GM12878 (cell line): ENCODE data around the gene R3HDM2. TPM values are rescaled to one million over a fixed set of nuclear protein-coding genes. Genes with fewer than 3 reads are reported as not detected.
"Not testable (repeated sequence)": the region's sequence is repeated elsewhere in the genome, so short reads cannot be mapped to it uniquely, and the experiment has no call there.

Experiments used
- ATAC-seq: fragments of 200-7000 bp; cut with Tn5 transposase; 3 replicates; pipeline ENCODE4 v1.9.1; 2020; ENCODE audit warnings: mild to moderate bottlenecking, moderate library complexity
- BruUV-seq: library from RNA; stranded (reverse); fragments of 400-500 nt; replicated peaks from 2 replicates; lab custom pipeline; 2021; lab: Mats Ljungman, UMichigan
- CTCF ChIA-PET: fragments of 300-600 bp; sonication (Branson Sonifier 250); formaldehyde crosslinking; extraction: SDS; loops from one replicate; lab custom pipeline; 2021; ENCODE audit warnings: inconsistent platforms; lab: Yijun Ruan, JAX
- POLR2A ChIA-PET: fragments of 350-600 bp; formaldehyde crosslinking; extraction: SDS; loops from one replicate; lab custom pipeline; 2021; ENCODE audit warnings: inconsistent platforms; lab: Charles Lee
- RAD21 ChIA-PET: fragments of 300-600 bp; sonication (Branson Sonifier 250); formaldehyde crosslinking; loops from one replicate; lab custom pipeline; 2023; ENCODE audit warnings: antibody characterized with exemption; ENCODE audit not compliant: unreplicated experiment; lab: Charles Lee
- SMC1A ChIA-PET: fragments of 300-600 bp; sonication (Branson Sonifier 250); formaldehyde crosslinking; loops from one replicate; lab custom pipeline; 2023; ENCODE audit not compliant: unreplicated experiment, uncharacterized antibody; lab: Charles Lee
- DNase-seq: peaks from one replicate; pipeline ENCODE4 v3.0.0-alpha.2; 2011; ENCODE audit warnings: low read depth, low spot score
- FAIRE-seq: peaks from 3 replicates; lab custom pipeline; 2011; peaks lifted over from hg19 to GRCh38; lab: Jason Lieb, UNC
- H2AFZ ChIP-seq: 2 replicates; pipeline ENCODE4 v1.6.0; 2011; ENCODE audit warnings: low read depth, low read length, control low read depth; ENCODE audit not compliant: control insufficient read depth
- H3K27ac ChIP-seq: 2 replicates; pipeline ENCODE4 v1.5.1; 2011; ENCODE audit warnings: control low read depth; ENCODE audit not compliant: control insufficient read depth, insufficient read depth
- H3K27me3 ChIP-seq, 2 experiments: replicated peaks in 1 of 2; 2 replicates each; pipeline versions ENCODE4 v1.6.0 to v1.6.1; 2011; ENCODE audit warnings: low read length in 1 of 2; ENCODE audit not compliant: control insufficient read depth in 2 of 2, insufficient read depth in 2 of 2
- H3K36me3 ChIP-seq, 2 experiments: 2 replicates each; pipeline ENCODE4 v1.5.1; 2011; ENCODE audit warnings: low read length in 1 of 2; ENCODE audit not compliant: control insufficient read depth in 2 of 2, insufficient read depth in 2 of 2
- H3K4me1 ChIP-seq: 2 replicates; pipeline ENCODE4 v1.6.1; 2011; ENCODE audit warnings: mild to moderate bottlenecking, low read length, moderate library complexity, mixed read lengths; ENCODE audit not compliant: control insufficient read depth, insufficient read depth
- H3K4me2 ChIP-seq: 2 replicates; pipeline ENCODE4 v1.6.0; 2011; ENCODE audit warnings: control low read depth; ENCODE audit not compliant: control insufficient read depth, insufficient read depth
- H3K4me3 ChIP-seq: fragments of 200-600 bp; sonication (generic); 2 replicates; pipeline ENCODE4 v1.5.1; 2016
- H3K79me2 ChIP-seq: 2 replicates; pipeline ENCODE4 v1.6.0; 2011; ENCODE audit warnings: low read length; ENCODE audit not compliant: control insufficient read depth, insufficient read depth
- H3K9ac ChIP-seq: 2 replicates; pipeline ENCODE4 v1.8.0; 2011; ENCODE audit warnings: low read length, control low read depth, mixed read lengths; ENCODE audit not compliant: control insufficient read depth, insufficient read depth
- H3K9me3 ChIP-seq: replicated peaks from 3 replicates; pipeline ENCODE4 v1.5.1; 2011; ENCODE audit warnings: mild to moderate bottlenecking, low read length; ENCODE audit not compliant: control insufficient read depth, insufficient read depth
- H4K20me1 ChIP-seq: 2 replicates; pipeline ENCODE4 v1.6.0; 2011; ENCODE audit not compliant: control insufficient read depth, insufficient read depth
- JUNB ChIP-seq: IDR thresholded peaks from 2 replicates; pipeline ENCODE4 v1.6.1; 2016; ENCODE audit warnings: antibody characterized with exemption, mild to moderate bottlenecking
- MEF2B ChIP-seq: fragments of 450-650 bp; IDR thresholded peaks from 2 replicates; pipeline ENCODE4 v1.6.1; 2018; ENCODE audit warnings: mild to moderate bottlenecking, moderate library complexity; ENCODE audit not compliant: partially characterized antibody, poor library complexity, severe bottlenecking
- MTA3 ChIP-seq: IDR thresholded peaks from 2 replicates; pipeline ENCODE4 v1.6.1; 2012; ENCODE audit warnings: low read length, inconsistent platforms, borderline replicate concordance
- POLR2A ChIP-seq: IDR thresholded peaks from 2 replicates; pipeline ENCODE4 v1.6.1; 2011; ENCODE audit warnings: low read depth, mild to moderate bottlenecking, low read length
- ZNF207 ChIP-seq: fragments of 450-650 bp; IDR thresholded peaks from 2 replicates; pipeline ENCODE4 v1.6.1; 2014; ENCODE audit warnings: antibody characterized with exemption, mild to moderate bottlenecking, borderline replicate concordance
- WGBS: methylation state at CpG from one replicate; pipeline ENCODE4 v1.1.6; 2016; ENCODE audit warnings: low lambda C conversion rate; ENCODE audit not compliant: insufficient replicate concordance, insufficient coverage; ENCODE audit errors: missing lambda C conversion rate; 5-methylcytosine and 5-hydroxymethylcytosine counted together
- in situ Hi-C: fragments of 300-500 bp; cut with MboI; formaldehyde crosslinking; loops from 9 replicates; pipeline ENCODE4 v1.14.3; 2018; ENCODE audit warnings: mixed read lengths
- intact Hi-C: fragments of 100-400 bp; cut with micrococcal nuclease; formaldehyde crosslinking; loops from one replicate; pipeline ENCODE4 v1.14.2; 2022; ENCODE audit not compliant: unreplicated experiment
- polyA plus RNA-seq, 11 experiments: library from polyadenylated mRNA; depleted of rRNA in 4 of 11; unstranded in 6 of 11; stranded (reverse) in 5 of 11; fragments of >200 nt; fragmentation: Nextera tagmentation in 4 of 11; fragmentation: Illumina TruSeq in 1 of 11; extraction: Ambion mirVana in 4 of 11; extraction: Trizol in 1 of 11; gene quantifications; 1 replicate in 1 of 11; 2 replicates in 10 of 11; pipeline versions ENCODE4 v1.2.1 to v1.2.3, GENCODE V29; 2011 to 2016; ENCODE audit warnings: inconsistent platforms in 2 of 11, missing spikeins in 2 of 11, low read depth in 1 of 11
- total RNA-seq, 4 experiments: library from RNA; depleted of rRNA in 3 of 4; stranded (reverse); fragments of >200 nt in 3 of 4; fragmentation: Illumina TruSeq in 1 of 4; extraction: Trizol in 1 of 4; gene quantifications; 2 replicates each; pipeline versions ENCODE4 v1.2.1 to v1.2.3, GENCODE V29; 2013 to 2021
- TF ChIP-seq, protein P1 (sequence below): IDR thresholded peaks from 2 replicates; pipeline ENCODE4 v1.6.1; 2012; ENCODE audit warnings: low read length, inconsistent platforms
- TF ChIP-seq, protein P2 (sequence below): IDR thresholded peaks from 2 replicates; pipeline ENCODE4 v1.6.1; 2012; ENCODE audit warnings: low read depth, low read length, improper control_type of control experiment

The R3HDM2 gene
- total and polyA plus RNA-seq, 10 of the 15 experiments (the other 5 are each of a cell fraction or from before 2014, with no cell fraction given) = 4.6 to 26.1 (median 11.2) TPM

DNA sequence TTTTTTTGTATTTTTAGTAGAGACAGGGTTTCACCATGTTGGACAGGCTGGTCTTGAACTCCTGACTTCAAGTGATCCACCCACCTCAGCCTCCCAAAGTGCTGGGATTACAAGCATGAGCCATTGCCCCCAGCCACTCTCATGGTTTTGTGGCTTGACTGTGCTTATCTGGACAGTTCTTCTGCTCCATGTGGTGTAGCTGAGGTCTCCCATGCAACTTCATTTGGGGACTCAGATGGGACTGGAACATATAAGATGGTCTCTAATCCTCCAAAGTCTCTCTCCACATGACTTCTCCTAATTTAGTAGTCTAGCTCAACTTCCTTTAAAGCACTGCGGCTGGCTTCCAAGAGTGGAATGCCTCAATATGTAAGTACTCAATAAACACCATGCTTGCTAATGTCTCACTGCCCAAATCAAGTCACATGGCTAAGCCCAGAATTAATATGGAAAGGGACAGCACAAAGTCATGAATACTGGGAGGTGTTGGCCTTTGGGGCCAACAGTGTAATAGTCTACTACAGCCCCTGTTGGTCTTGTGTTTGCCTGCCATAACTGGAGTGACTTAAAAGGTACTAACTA, 11.1 kb upstream of the R3HDM2 start (continued):
- TF ChIP-seq, protein P1, sequence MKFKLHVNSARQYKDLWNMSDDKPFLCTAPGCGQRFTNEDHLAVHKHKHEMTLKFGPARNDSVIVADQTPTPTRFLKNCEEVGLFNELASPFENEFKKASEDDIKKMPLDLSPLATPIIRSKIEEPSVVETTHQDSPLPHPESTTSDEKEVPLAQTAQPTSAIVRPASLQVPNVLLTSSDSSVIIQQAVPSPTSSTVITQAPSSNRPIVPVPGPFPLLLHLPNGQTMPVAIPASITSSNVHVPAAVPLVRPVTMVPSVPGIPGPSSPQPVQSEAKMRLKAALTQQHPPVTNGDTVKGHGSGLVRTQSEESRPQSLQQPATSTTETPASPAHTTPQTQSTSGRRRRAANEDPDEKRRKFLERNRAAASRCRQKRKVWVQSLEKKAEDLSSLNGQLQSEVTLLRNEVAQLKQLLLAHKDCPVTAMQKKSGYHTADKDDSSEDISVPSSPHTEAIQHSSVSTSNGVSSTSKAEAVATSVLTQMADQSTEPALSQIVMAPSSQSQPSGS = no peak
- no peak for TF ChIP-seq MEF2B
- TF ChIP-seq POLR2A = no peak
- TF ChIP-seq, protein P2, sequence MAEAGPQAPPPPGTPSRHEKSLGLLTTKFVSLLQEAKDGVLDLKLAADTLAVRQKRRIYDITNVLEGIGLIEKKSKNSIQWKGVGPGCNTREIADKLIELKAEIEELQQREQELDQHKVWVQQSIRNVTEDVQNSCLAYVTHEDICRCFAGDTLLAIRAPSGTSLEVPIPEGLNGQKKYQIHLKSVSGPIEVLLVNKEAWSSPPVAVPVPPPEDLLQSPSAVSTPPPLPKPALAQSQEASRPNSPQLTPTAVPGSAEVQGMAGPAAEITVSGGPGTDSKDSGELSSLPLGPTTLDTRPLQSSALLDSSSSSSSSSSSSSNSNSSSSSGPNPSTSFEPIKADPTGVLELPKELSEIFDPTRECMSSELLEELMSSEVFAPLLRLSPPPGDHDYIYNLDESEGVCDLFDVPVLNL = no peak
- no peak for TF ChIP-seq JUNB
- no peak for TF ChIP-seq ZNF207
- TF ChIP-seq MTA3 = no peak

DNA sequence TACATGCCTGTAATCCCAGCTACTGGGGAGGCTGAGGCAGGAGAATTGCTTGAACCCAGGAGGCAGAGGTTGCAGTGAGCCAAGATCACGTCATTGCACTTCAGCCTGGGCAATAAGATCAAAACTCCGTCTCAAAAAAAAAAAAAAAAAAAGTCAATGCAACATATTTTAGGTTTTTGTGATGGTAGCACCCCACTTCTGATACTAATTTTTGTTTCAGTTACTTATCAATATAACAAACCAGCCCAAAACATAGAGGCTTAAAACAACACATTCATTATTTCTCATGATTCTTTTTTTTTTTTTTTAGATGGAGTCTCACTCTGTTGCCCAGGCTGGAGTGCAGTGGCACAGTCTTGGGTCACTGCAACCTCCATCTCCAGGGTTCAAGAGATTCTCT, 10.6 kb upstream of the R3HDM2 start:
- H3K9ac ChIP-seq, intact Hi-C loops, H2AFZ ChIP-seq, H3K79me2 ChIP-seq, H3K4me1 ChIP-seq, H3K36me3 ChIP-seq, FAIRE-seq, RAD21 ChIA-PET, H3K9me3 ChIP-seq, H3K4me3 ChIP-seq, DNase-seq, BruUV-seq, H4K20me1 ChIP-seq, in situ Hi-C loops, ATAC-seq, H3K27me3 ChIP-seq, H3K4me2 ChIP-seq, H3K27ac ChIP-seq: not testable (repeated sequence)
- WGBS = 0% methylated on average over 1 of the region's 2 CpGs
- CTCF ChIA-PET = interaction anchor here (6.3 kb wide), 1 partner anchor 13 kb away, joined by 49 read pairs; the partner anchor contains the start of gene INHBE
- SMC1A ChIA-PET = interaction anchor here (2.0 kb wide), 1 partner anchor 11 kb away, joined by 7 read pairs; no protein-coding TSS in a partner anchor
- POLR2A ChIA-PET = interaction anchor here (1.0 kb wide), 1 partner anchor 11 kb away, joined by 3 read pairs; no protein-coding TSS in a partner anchor
